SU-DHL-6 (cell line): ENCODE results near the gene KSR1.

Experiments
- H2AFZ ChIP-seq: fragments of 200-600 bp; sonication (generic); 2 replicates; pipeline ENCODE4 v1.6.1; 2014; ENCODE audit warnings: low read depth, mild to moderate bottlenecking, moderate library complexity, mixed read lengths, antibody characterized with exemption, low read length; ENCODE audit not compliant: severe bottlenecking
- H3F3A ChIP-seq: fragments of 200-600 bp; shearing (Covaris generic); 2 replicates; pipeline ENCODE4 v1.6.0; 2016; ENCODE audit warnings: antibody characterized with exemption, mild to moderate bottlenecking; ENCODE audit not compliant: insufficient read depth
- H3K27ac ChIP-seq: fragments of 200-600 bp; sonication (generic); 2 replicates; pipeline ENCODE4 v1.5.1; 2016; ENCODE audit warnings: low read depth, mild to moderate bottlenecking, low read length, moderate library complexity, mixed read lengths
- H3K27me3 ChIP-seq: fragments of 200-600 bp; sonication (generic), shearing (Covaris generic); 2 replicates; pipeline ENCODE4 v1.6.0; 2014; ENCODE audit warnings: mild to moderate bottlenecking, low read length
- H3K36me3 ChIP-seq: fragments of 200-600 bp; sonication (generic); 2 replicates; pipeline ENCODE4 v1.6.1; 2014; ENCODE audit warnings: mild to moderate bottlenecking, low read length, mixed read lengths
- H3K4me2 ChIP-seq: fragments of 300-600, 200-600 bp; shearing (Covaris generic), sonication (generic); 2 replicates; pipeline ENCODE4 v1.6.0; 2014; ENCODE audit warnings: low read length, low read depth, mild to moderate bottlenecking; ENCODE audit not compliant: poor library complexity, severe bottlenecking
- H3K4me3 ChIP-seq: fragments of 200-600 bp; sonication (generic); 2 replicates; pipeline ENCODE4 v1.5.1; 2014; ENCODE audit warnings: antibody characterized with exemption, low read length, mild to moderate bottlenecking, mixed read lengths; ENCODE audit not compliant: insufficient read depth, poor library complexity, severe bottlenecking
- H3K79me2 ChIP-seq: fragments of 200-600 bp; sonication (generic); 2 replicates; pipeline ENCODE4 v1.6.1; 2014; ENCODE audit warnings: mild to moderate bottlenecking, low read length, moderate library complexity; ENCODE audit not compliant: insufficient read depth
- H3K9ac ChIP-seq: fragments of 200-600 bp; sonication (generic); 2 replicates; pipeline ENCODE4 v1.7.0; 2014; ENCODE audit warnings: mild to moderate bottlenecking, low read length
- H3K9me2 ChIP-seq: fragments of 200-600 bp; sonication (generic); replicated peaks from 2 replicates; pipeline ENCODE4 v1.6.1; 2014; ENCODE audit warnings: low read length; ENCODE audit not compliant: insufficient read depth
- H3K9me3 ChIP-seq: fragments of 200-600 bp; sonication (generic); 2 replicates; pipeline ENCODE4 v1.6.1; 2014; ENCODE audit warnings: low read length, mixed read lengths; ENCODE audit not compliant: insufficient read depth
- H4K20me1 ChIP-seq: fragments of 200-600 bp; sonication (generic); 2 replicates; pipeline ENCODE4 v1.6.1; 2014; ENCODE audit warnings: low read depth, mild to moderate bottlenecking, antibody characterized with exemption, low read length, moderate library complexity, mixed read lengths
- EZH2phosphoT487 ChIP-seq: fragments of 200-600 bp; sonication (generic), shearing (Covaris generic); conservative IDR thresholded peaks from 2 replicates; pipeline ENCODE4 v1.6.1; 2018; ENCODE audit warnings: mild to moderate bottlenecking, antibody characterized with exemption, low read length, moderate library complexity, mixed read lengths
- TF ChIP-seq, protein P1 (sequence below): fragments of 200-600 bp; sonication (generic); IDR thresholded peaks from one replicate; pipeline ENCODE4 v1.5.1; 2017; ENCODE audit warnings: antibody characterized with exemption, mild to moderate bottlenecking, low read length, moderate library complexity; ENCODE audit not compliant: insufficient read depth, poor library complexity, severe bottlenecking

KSR1 gene

DNA sequence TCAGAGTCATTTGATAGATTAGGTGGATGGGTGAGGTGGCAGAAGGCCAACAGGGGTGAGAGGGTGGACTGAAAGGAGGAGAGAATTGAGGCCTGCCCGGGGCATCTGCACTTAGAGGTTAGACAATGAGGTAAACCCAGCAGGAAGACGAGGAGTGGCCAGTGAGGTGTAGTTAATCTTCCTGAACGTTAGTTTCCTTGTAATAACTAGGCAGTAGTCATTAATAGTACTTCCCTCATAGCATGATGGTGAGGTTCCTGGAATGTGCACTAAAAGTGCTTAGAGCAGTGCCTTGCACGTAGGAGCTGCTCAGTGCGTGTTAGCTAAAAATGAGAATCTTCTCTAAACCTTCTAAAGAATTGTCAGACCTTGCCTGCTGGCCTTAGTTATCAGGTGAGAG, 13.5 kb upstream of the KSR1 start:
- Histone ChIP-seq H3K9ac (no peak overlapping the region), H3K4me2 (no peak overlapping the region), H3K27ac (no peak overlapping the region), H3F3A (no peaks in the 10 kb centered on the region), H3K79me2 (no peaks in the 10 kb centered on the region), H3K9me2 (no peaks in the 10 kb centered on the region), H4K20me1 (no peaks in the 10 kb centered on the region), H2AFZ (no peak overlapping the region), H3K4me3 (no peak overlapping the region), H3K27me3 (no peaks in the 10 kb centered on the region), H3K36me3 (no peaks in the 10 kb centered on the region), H3K9me3 (no peaks in the 10 kb centered on the region)
- no peak for TF ChIP-seq EZH2phosphoT487
- TF ChIP-seq, protein P1, sequence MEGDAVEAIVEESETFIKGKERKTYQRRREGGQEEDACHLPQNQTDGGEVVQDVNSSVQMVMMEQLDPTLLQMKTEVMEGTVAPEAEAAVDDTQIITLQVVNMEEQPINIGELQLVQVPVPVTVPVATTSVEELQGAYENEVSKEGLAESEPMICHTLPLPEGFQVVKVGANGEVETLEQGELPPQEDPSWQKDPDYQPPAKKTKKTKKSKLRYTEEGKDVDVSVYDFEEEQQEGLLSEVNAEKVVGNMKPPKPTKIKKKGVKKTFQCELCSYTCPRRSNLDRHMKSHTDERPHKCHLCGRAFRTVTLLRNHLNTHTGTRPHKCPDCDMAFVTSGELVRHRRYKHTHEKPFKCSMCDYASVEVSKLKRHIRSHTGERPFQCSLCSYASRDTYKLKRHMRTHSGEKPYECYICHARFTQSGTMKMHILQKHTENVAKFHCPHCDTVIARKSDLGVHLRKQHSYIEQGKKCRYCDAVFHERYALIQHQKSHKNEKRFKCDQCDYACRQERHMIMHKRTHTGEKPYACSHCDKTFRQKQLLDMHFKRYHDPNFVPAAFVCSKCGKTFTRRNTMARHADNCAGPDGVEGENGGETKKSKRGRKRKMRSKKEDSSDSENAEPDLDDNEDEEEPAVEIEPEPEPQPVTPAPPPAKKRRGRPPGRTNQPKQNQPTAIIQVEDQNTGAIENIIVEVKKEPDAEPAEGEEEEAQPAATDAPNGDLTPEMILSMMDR: no peak

DNA sequence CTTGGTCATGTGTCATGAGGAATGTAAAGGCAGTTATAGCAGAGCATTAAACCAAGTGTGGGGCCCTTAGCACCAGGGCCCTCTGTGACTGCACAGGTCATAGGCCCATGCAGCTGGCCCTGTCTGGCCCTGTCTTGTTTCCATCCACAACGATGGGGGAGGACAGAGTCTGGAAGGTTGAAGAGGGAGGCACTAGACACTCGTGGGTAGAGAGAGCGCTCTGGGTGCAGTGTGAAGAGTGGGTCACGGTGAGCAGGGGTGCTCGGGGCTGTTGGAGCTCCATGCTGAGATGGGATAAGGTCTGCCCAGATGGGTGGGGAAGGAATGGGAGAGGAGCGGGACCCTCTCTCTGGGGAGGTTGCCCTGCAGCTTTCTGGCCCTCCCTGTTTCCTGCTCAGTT, 12.8 kb upstream of the KSR1 start:
- no peaks in the 10 kb centered on the region for H4K20me1 ChIP-seq
- no peaks in the 10 kb centered on the region for H3K79me2 ChIP-seq
- no peaks in the 10 kb centered on the region for H3F3A ChIP-seq
- no peak overlapping the region for H3K4me2 ChIP-seq
- H3K4me3 ChIP-seq: no peak overlapping the region
- no peaks in the 10 kb centered on the region for H3K36me3 ChIP-seq
- no peaks in the 10 kb centered on the region for H3K9me2 ChIP-seq
- H3K9me3 ChIP-seq: no peaks in the 10 kb centered on the region
- no peak for TF ChIP-seq EZH2phosphoT487
- TF ChIP-seq, protein P1: no peak
- H3K27me3 ChIP-seq: no peaks in the 10 kb centered on the region
- H3K9ac ChIP-seq: no peak overlapping the region
- H3K27ac ChIP-seq: no peak overlapping the region
- H2AFZ ChIP-seq: no peak overlapping the region

DNA sequence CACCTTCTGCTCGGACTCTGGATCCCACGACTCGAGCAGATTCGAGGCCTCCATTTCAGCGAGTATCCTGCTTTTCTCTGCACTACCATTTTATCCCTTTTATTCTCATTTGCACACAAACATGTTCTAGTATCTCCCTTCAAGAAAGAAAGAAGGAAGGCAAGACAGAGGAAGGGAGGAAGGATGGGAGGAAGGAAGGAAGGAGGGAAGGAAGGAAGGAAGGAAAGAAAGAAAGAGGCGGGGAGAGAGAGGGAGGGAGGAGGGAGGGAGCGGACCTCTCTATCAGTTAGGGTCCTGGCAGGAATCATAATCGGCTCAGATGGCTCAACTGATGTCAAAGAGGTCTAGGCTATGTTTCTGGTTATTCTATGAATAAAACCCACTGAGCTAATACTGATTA, 10.3 kb upstream of the KSR1 start:
- H3K27ac ChIP-seq: no peak overlapping the region
- no peaks in the 10 kb centered on the region for H3K9me2 ChIP-seq
- H3K27me3 ChIP-seq: no peaks in the 10 kb centered on the region
- H3F3A ChIP-seq: no peaks in the 10 kb centered on the region
- H3K4me3 ChIP-seq: no peak overlapping the region
- H3K36me3 ChIP-seq: no peaks in the 10 kb centered on the region
- TF ChIP-seq, protein P1: no peak
- TF ChIP-seq EZH2phosphoT487: no peak
- no peak overlapping the region for H2AFZ ChIP-seq
- H3K4me2 ChIP-seq: no peak overlapping the region
- H3K9me3 ChIP-seq: no peaks in the 10 kb centered on the region
- no peaks in the 10 kb centered on the region for H3K79me2 ChIP-seq
- H4K20me1 ChIP-seq: no peaks in the 10 kb centered on the region
- H3K9ac ChIP-seq: no peak overlapping the region
